Neuron (in vitro differentiated cells): ENCODE results near the gene PBX3.

Source experiments
- H2AFZ ChIP-seq: one replicate; pipeline ENCODE4 v1.6.1; 2013; ENCODE audit warnings: low read depth, mild to moderate bottlenecking, inconsistent platforms, low read length, moderate library complexity
- H3K27me3 ChIP-seq: one replicate; pipeline ENCODE4 v1.6.1; 2013; ENCODE audit warnings: low read length; ENCODE audit not compliant: insufficient read depth
- H3K36me3 ChIP-seq: one replicate; pipeline ENCODE4 v1.6.1; 2013; ENCODE audit warnings: low read length; ENCODE audit not compliant: insufficient read depth
- H3K4me1 ChIP-seq: one replicate; pipeline ENCODE4 v1.6.1; 2013; ENCODE audit warnings: low read length; ENCODE audit not compliant: insufficient read depth
- H3K4me3 ChIP-seq: 2 replicates; pipeline ENCODE4 v1.5.1; 2013; ENCODE audit warnings: mild to moderate bottlenecking, low read length, moderate library complexity
- H3K9me3 ChIP-seq: one replicate; pipeline ENCODE4 v1.6.1; 2013; ENCODE audit warnings: low read length

The PBX3 gene

DNA sequence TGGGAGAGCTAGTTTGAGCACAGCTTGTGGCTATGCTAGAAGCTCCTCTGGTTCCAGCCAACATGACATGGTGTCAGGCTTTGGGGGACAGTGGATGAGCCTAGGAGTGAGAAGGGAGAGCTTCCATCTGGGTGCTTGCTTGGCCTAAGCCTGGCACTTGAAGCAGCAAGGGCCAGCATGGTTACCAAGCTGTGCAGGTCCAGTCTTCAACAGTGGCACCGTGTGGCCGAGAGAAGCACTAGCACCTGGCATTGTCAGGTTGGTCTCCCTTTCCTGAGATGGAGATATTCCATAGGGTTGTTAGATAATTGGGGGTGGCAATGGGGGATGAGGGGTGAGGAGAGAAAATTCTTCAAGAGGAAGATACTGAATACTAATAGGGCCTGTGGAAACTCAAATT, 261.9 kb downstream of the PBX3 start:
- no peaks in the 10 kb centered on the region for H3K36me3 ChIP-seq
- no peak overlapping the region for H2AFZ ChIP-seq
- no peak overlapping the region for H3K4me3 ChIP-seq

DNA sequence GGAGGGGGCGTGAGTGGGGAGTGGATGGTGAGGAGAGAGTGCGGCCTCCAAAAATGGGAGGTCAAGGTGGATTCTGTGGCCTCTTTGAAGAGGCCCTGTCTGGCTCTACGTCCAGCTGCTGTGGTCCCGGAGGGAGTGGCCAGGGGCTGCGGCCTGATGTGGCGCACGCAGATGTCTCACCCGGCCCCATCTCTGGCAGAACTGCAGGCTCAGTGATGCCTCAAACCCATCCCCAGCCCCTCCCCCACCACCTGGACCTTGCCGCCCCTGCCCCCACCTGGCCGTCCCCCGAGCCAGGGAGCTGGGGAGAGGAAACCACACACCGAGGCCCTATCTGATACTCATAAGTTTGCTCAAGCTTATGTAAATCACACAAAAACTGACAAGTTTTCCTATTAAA, 267.6 kb downstream of the PBX3 start:
- Histone ChIP-seq H3K36me3 (no peaks in the 10 kb centered on the region), H3K9me3 (no peaks in the 10 kb centered on the region), H3K4me3 (no peak overlapping the region), H2AFZ (no peak overlapping the region), H3K27me3 (no peaks in the 10 kb centered on the region), H3K4me1 (no peaks in the 10 kb centered on the region)

More for the DNA sequence above, 261.9 kb downstream of the PBX3 start:
- H3K27me3 ChIP-seq, result no peaks in the 10 kb centered on the region
- H3K4me1 ChIP-seq, result no peaks in the 10 kb centered on the region
- H3K9me3 ChIP-seq, result peaks cover 4% of the 10 kb centered on the region

- Histone ChIP-seq H3K36me3 (no peaks in the 10 kb centered on the region), H3K4me1 (no peaks in the 10 kb centered on the region), H3K9me3 (no peaks in the 10 kb centered on the region), H3K4me3 (no peak overlapping the region), H2AFZ (no peak overlapping the region), H3K27me3 (no peaks in the 10 kb centered on the region)
Measured at GRCh38 chr9:126015424-126015823, 268.3 kb downstream of the PBX3 start.

DNA sequence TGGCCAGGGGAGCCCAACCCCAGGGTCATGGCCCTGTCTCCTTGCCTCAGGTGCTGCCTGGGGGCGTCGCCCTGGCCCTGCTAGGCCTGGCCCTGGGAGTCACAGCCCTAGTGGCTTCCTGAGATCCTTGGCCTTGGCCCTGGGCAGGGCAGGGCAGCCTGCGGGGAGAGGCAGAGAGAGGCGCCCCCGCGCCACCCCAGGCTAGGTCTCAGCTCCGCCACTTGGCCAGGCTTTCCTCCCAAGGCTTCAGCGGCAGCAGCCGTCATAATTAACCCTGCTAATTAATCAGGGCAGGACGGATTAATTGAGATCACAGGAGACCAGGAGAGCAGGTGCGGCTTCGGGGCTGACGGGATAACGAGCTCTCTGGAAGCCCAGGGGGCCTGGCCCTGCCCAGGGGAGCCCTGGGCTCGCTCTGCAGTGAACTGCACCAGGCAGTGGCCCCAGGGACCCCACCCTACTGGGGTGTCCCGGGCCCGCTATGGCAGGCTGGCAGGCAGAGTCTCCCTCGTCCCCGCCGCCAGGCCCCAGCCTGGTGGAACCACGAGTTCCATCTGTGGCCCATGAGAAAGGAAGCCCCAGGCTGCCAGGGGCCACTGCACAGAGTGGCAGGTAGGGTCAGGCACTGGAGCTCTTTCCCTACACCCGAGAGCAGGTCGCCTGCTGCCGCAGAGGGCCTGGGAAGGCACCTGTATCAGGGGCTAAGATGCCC, 269.6 kb downstream of the PBX3 start:
- no peaks in the 10 kb centered on the region for H3K4me1 ChIP-seq
- no peaks in the 10 kb centered on the region for H3K36me3 ChIP-seq
- H3K9me3 ChIP-seq, result no peaks in the 10 kb centered on the region
- no peaks in the 10 kb centered on the region for H3K27me3 ChIP-seq
- no peak overlapping the region for H2AFZ ChIP-seq
- H3K4me3 ChIP-seq, result no peak overlapping the region
